G401 (cell line): ENCODE results near the gene ARRDC1. TPM values are rescaled to one million over a fixed set of nuclear protein-coding genes. Genes with fewer than 3 reads are reported as not detected.
"Not testable (repeated sequence)": the region's sequence is repeated elsewhere in the genome, so short reads cannot be mapped to it uniquely, and the experiment has no call there.

Experiments used
- DNase-seq: peaks from one replicate; pipeline ENCODE4 v3.0.0-alpha.2; 2015; ENCODE audit warnings: low spot score
- in situ Hi-C: cut with HindIII; loops from 2 replicates; pipeline ENCODE4 v1.10.0; 2016; ENCODE audit warnings: low sequenced_read_pairs, mixed read lengths
- total RNA-seq: library from RNA; depleted of rRNA; stranded (reverse); fragments of >200 nt; shearing (Covaris generic); gene quantifications from 2 replicates; pipeline ENCODE4 v1.2.3, GENCODE V29; 2014

Gene ARRDC1
- total RNA-seq, 1 experiment from 2014 or later = 30.5 TPM

GRCh38 chr9:137607141-137607857 lies 1.8 kb downstream of the ARRDC1 start:
- DNase-seq = no peak
- in situ Hi-C loops = no loop called here

GRCh38 chr9:137610944-137611343 lies 5.5 kb downstream of the ARRDC1 start:
- in situ Hi-C loops = no loop called here
- DNase-seq = no peak

GRCh38 chr9:137611623-137612609 lies 6.4 kb downstream of the ARRDC1 start:
- in situ Hi-C loops = no loop called here
- no peak for DNase-seq

- in situ Hi-C loops = no loop called here
- no peak for DNase-seq
These were observed 7.3 kb downstream of the ARRDC1 start for GRCh38 chr9:137612741-137613142.

- in situ Hi-C loops = no loop called here
- DNase-seq = no peak
These were observed 7.8 kb downstream of the ARRDC1 start for GRCh38 chr9:137613259-137613658.

GRCh38 chr9:137613738-137614523 lies 8.4 kb downstream of the ARRDC1 start:
- DNase-seq = no peak
- in situ Hi-C loops = no loop called here

GRCh38 chr9:137614631-137615386 lies 9.3 kb downstream of the ARRDC1 start:
- in situ Hi-C loops = no loop called here
- DNase-seq = no peak

GRCh38 chr9:137615387-137615871 lies 9.9 kb downstream of the ARRDC1 start:
- no peak for DNase-seq
- in situ Hi-C loops = no loop called here

GRCh38 chr9:137618105-137619067 lies 12.9 kb downstream of the ARRDC1 start, which contains the start of gene EHMT1:
EHMT1 (plus strand) TSS chr9:137619005; CDS start chr9:137619029, 24 bp downstream.
- DNase-seq = peak; percentile 79
- in situ Hi-C loops = no loop called here

- DNase-seq = peak; percentile 32
- in situ Hi-C loops = no loop called here
These were observed 14.0 kb downstream of the ARRDC1 start for GRCh38 chr9:137619240-137620047.

- in situ Hi-C loops = no loop called here
- DNase-seq = no peak
These were observed 14.5 kb downstream of the ARRDC1 start for GRCh38 chr9:137620048-137620405.

GRCh38 chr9:137620581-137620980 lies 15.1 kb downstream of the ARRDC1 start:
- in situ Hi-C loops = no loop called here
- DNase-seq = no peak

GRCh38 chr9:137621131-137621757 lies 15.8 kb downstream of the ARRDC1 start:
- in situ Hi-C loops = no loop called here
- DNase-seq = no peak

GRCh38 chr9:137622211-137622610 lies 16.7 kb downstream of the ARRDC1 start:
- in situ Hi-C loops, DNase-seq: not testable (repeated sequence)

- in situ Hi-C loops = no loop called here
- DNase-seq = no peak
These were observed 21.0 kb downstream of the ARRDC1 start for GRCh38 chr9:137626464-137626863.

- DNase-seq, in situ Hi-C loops: not testable (repeated sequence)
These were observed 21.9 kb downstream of the ARRDC1 start for GRCh38 chr9:137627406-137627805.
